CD4-positive, alpha-beta T cell treated with Interleukin-21 for 1 hour (primary cell): ENCODE results near the gene PSORS1C2.

Experiments
- DNase-seq: peaks from one replicate; pipeline ENCODE4 v3.0.0-alpha.2; 2020

The PSORS1C2 gene

GRCh38 chr6:31135710-31136109 is 3.2 kb downstream of the PSORS1C2 start:
- no peak for DNase-seq

GRCh38 chr6:31132806-31133205 is 6.1 kb downstream of the PSORS1C2 start:
- DNase-seq = no peak

GRCh38 chr6:31131595-31131994 is 7.3 kb downstream of the PSORS1C2 start:
- DNase-seq = no peak

- no peak for DNase-seq
Measured at GRCh38 chr6:31130751-31131150, 8.1 kb downstream of the PSORS1C2 start.

GRCh38 chr6:31129130-31129529 is 9.7 kb downstream of the PSORS1C2 start:
- DNase-seq = no peak

GRCh38 chr6:31128093-31128676 is 10.7 kb downstream of the PSORS1C2 start:
- peak; percentile 74 for DNase-seq

GRCh38 chr6:31126396-31127175 is 12.3 kb downstream of the PSORS1C2 start:
- no peak for DNase-seq

GRCh38 chr6:31125586-31126363 is 13.1 kb downstream of the PSORS1C2 start:
- no peak for DNase-seq

GRCh38 chr6:31125162-31125561 is 13.7 kb downstream of the PSORS1C2 start:
- no peak for DNase-seq

GRCh38 chr6:31122791-31123706 is 15.8 kb downstream of the PSORS1C2 start:
- DNase-seq = no peak

GRCh38 chr6:31121131-31121790 is 17.6 kb downstream of the PSORS1C2 start:
- no peak for DNase-seq

- DNase-seq = no peak
Measured at GRCh38 chr6:31120151-31120915, 18.5 kb downstream of the PSORS1C2 start, which contains the start of gene CDSN. CDSN (minus strand) TSS chr6:31120446; CDS start chr6:31120419, 27 bp downstream.

GRCh38 chr6:31118178-31118577 is 20.7 kb downstream of the PSORS1C2 start:
- DNase-seq = no peak

- DNase-seq = no peak
Measured at GRCh38 chr6:31116661-31117385, 22.0 kb downstream of the PSORS1C2 start.

- no peak for DNase-seq
Measured at GRCh38 chr6:31115941-31116560, 22.8 kb downstream of the PSORS1C2 start.

- peak; percentile 22 for DNase-seq
Measured at GRCh38 chr6:31114970-31115849, 23.7 kb downstream of the PSORS1C2 start.

GRCh38 chr6:31114541-31114878 is 24.4 kb downstream of the PSORS1C2 start, which contains the start of gene PSORS1C1:
PSORS1C1 (plus strand) TSS chr6:31114800; CDS start chr6:31129633, 14,833 bp downstream.
- no peak for DNase-seq

GRCh38 chr6:31113861-31114540 is 24.9 kb downstream of the PSORS1C2 start:
- DNase-seq = no peak
